Prostate gland (tissue), 2 donors: ENCODE results near the gene SLC11A1. TPM values are rescaled to one million over a fixed set of nuclear protein-coding genes. Genes with fewer than 3 reads are reported as not detected.

Source experiments
- DNase-seq: peaks from one replicate; pipeline ENCODE4 v3.0.0-alpha.2; 2019; ENCODE audit warnings: low spot score
- H3K27ac ChIP-seq, 2 donors: fragments of 200-600 bp; sonication (generic); 2 replicates each; pipeline ENCODE4 v1.5.1; 2017 to 2019
- H3K27me3 ChIP-seq: fragments of 200-600 bp; sonication (generic); replicated peaks from 2 replicates; pipeline ENCODE4 v1.5.1; 2019; ENCODE audit not compliant: insufficient read depth
- H3K36me3 ChIP-seq, 2 donors: fragments of 200-600 bp; sonication (generic); 1 replicate in 1 of 2; 2 replicates in 1 of 2; pipeline versions ENCODE4 v1.5.1 to v1.8.1; 2017 to 2019
- H3K4me1 ChIP-seq: fragments of 200-600 bp; sonication (generic); replicated peaks from 2 replicates; pipeline ENCODE4 v1.5.1; 2019
- H3K4me3 ChIP-seq, 2 donors: fragments of 200-600 bp; sonication (generic); 2 replicates each; pipeline ENCODE4 v1.5.1; 2017 to 2019
- H3K9me3 ChIP-seq: fragments of 200-600 bp; sonication (generic); 2 replicates; pipeline ENCODE4 v1.5.1; 2017
- POLR2A ChIP-seq: fragments of 450-650 bp; IDR thresholded peaks from one replicate; pipeline ENCODE4 v1.6.1; 2016; ENCODE audit warnings: antibody characterized with exemption, mild to moderate bottlenecking
- POLR2AphosphoS5 ChIP-seq: sonication (generic); formaldehyde crosslinking; IDR thresholded peaks from one replicate; pipeline ENCODE4 v1.6.1; 2017; ENCODE audit warnings: antibody characterized with exemption
- WGBS: methylation state at CpG from one replicate; pipeline ENCODE4 v1.1.5; 2018; 5-methylcytosine and 5-hydroxymethylcytosine counted together
- intact Hi-C: fragments of 100-400 bp; cut with DNase I; formaldehyde crosslinking; loops from one replicate; pipeline ENCODE4 v1.14.2; 2022
- total RNA-seq, 2 donors: library from RNA; depleted of rRNA; stranded (reverse); fragments of >200 nt; gene quantifications; one replicate each; pipeline ENCODE4 v1.1.0, GENCODE V29; 2016
- TF ChIP-seq, protein P1 (sequence below), 4 experiments: fragments of 200-600 bp in 2 of 4; fragments of 450-650 bp in 2 of 4; sonication (generic) in 2 of 4; IDR thresholded peaks; 1 replicate in 3 of 4; 2 replicates in 1 of 4; pipeline ENCODE4 v1.5.1; 2016 to 2019; ENCODE audit warnings: antibody characterized with exemption in 4 of 4, mild to moderate bottlenecking in 2 of 4, moderate library complexity in 2 of 4

Gene SLC11A1
- total RNA-seq, 2 donors from 2014 or later, result 10.8 to 11.4 TPM

DNA sequence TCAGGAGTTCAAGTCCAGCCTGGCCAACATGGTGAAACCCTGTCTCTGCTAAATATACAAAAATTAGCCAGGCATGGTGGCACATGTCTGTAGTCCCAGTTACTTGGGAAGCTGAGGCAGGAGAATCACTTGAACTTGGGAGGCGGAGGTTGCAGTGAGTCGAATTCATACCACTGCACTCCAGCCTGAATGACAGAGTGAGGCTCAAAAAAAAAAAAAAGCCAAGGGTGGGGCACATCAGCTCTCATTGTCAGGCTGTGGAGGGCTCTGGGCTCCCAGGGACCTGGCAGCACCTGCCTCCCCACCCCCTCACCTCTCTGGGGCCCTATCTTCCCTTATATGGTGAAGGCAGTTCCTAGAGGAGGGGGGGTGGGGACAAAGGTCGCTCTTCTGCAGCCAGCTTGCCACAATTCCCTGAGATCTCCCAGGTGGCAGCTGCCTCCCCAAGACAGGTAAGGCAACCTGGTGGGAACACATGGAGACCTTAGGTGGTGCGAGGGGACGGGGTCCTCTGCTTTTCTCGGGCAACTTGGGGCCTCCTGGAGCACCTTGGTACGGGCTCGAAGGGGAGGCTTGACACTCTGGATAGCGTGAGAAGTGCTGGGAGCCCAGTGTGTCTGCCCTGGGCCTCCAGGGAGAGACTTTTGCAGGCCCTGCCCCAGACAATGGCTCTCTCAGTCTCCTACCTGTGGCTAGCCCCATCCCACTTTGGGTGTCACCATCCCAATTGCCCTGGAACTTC, 36.8 kb downstream of the SLC11A1 start, which contains the start of gene VIL1:
Gene VIL1, plus strand, starts transcription at position 407 of the 742 bp plus-strand sequence. CDS start 4,656 bp downstream, outside the sequence.
- no peaks in the 10 kb centered on the region for H3K4me1 ChIP-seq
- H3K27ac ChIP-seq, result no peak within 1 kb of the TSS
- no peak within 1 kb of the TSS for H3K4me3 ChIP-seq
- TF ChIP-seq POLR2AphosphoS5 (no peak), POLR2A (no peak)
- TF ChIP-seq, protein P1, sequence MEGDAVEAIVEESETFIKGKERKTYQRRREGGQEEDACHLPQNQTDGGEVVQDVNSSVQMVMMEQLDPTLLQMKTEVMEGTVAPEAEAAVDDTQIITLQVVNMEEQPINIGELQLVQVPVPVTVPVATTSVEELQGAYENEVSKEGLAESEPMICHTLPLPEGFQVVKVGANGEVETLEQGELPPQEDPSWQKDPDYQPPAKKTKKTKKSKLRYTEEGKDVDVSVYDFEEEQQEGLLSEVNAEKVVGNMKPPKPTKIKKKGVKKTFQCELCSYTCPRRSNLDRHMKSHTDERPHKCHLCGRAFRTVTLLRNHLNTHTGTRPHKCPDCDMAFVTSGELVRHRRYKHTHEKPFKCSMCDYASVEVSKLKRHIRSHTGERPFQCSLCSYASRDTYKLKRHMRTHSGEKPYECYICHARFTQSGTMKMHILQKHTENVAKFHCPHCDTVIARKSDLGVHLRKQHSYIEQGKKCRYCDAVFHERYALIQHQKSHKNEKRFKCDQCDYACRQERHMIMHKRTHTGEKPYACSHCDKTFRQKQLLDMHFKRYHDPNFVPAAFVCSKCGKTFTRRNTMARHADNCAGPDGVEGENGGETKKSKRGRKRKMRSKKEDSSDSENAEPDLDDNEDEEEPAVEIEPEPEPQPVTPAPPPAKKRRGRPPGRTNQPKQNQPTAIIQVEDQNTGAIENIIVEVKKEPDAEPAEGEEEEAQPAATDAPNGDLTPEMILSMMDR (IDR thresholded peaks at IDR 0.05), result no peak
- no peaks in the 10 kb centered on the region for H3K27me3 ChIP-seq
- WGBS, result 81% methylated on average over 8 of the region's 9 CpGs
- H3K9me3 ChIP-seq, result no peaks in the 10 kb centered on the region
- no peak for DNase-seq
- intact Hi-C loops, result no loop called here
- H3K36me3 ChIP-seq, result no peaks in the 10 kb centered on the region

DNA sequence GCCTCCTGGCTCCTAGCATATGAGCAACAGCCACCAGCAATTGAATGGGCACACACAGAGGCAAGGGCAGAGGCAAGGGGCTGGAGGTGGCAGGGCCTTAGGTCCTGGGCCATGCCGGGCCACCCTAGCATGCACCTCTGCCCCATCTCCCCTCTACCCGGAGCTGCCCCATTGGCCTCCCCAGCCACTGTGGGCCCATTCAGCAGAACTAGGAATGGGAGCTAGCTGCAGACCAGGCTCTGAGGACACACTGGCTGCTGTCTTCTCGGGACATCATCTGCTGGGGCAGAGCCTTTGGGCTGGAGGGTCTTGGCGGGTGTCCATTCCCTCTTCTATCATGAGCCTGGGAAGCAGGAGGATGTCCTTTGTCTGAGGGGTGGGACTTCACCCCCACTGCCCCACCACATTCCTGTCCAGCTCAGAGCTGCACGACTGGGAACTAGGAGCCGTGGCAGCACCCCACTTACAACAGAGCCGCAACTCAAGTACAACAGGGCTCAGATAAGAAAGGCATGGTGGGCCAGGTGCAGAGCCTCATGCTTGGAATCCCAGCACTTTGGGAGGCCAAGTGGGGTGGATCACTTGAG, 37.6 kb downstream of the SLC11A1 start:
- H3K4me3 ChIP-seq, result no peak overlapping the region
- intact Hi-C loops, result no loop called here
- H3K9me3 ChIP-seq, result no peaks in the 10 kb centered on the region
- no peak overlapping the region for H3K27ac ChIP-seq
- TF ChIP-seq POLR2AphosphoS5 (no peak), POLR2A (no peak)
- TF ChIP-seq, protein P1 (IDR thresholded peaks at IDR 0.05), result no peak
- no peaks in the 10 kb centered on the region for H3K4me1 ChIP-seq
- 83% methylated on average over 7 of the region's 7 CpGs for WGBS
- DNase-seq, result no peak
- no peaks in the 10 kb centered on the region for H3K27me3 ChIP-seq
- no peaks in the 10 kb centered on the region for H3K36me3 ChIP-seq

DNA sequence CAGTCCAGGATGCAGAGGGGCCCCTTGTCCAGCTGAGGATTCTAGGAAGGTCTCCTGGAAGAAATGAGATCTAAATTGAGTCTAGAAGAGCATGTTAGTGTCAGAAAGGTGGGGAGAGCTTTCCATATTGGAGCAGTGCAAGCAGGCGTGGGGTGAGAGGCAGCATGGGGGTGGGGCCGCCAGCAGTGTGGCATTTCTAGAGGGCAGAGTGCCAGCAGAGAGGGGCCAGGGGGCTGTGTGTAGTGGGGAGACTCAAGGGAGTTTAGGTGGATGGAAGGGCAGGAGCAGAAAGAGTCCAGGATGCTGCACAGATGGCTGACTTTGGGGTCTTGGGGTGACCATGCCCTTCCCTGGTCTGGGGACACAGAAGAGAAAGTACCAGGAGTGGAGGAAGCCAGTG, 39.0 kb downstream of the SLC11A1 start:
- WGBS, result 79% methylated on average over 2 of the region's 2 CpGs
- H3K4me3 ChIP-seq, result no peak overlapping the region
- no peaks in the 10 kb centered on the region for H3K36me3 ChIP-seq
- H3K27me3 ChIP-seq, result no peaks in the 10 kb centered on the region
- intact Hi-C loops, result no loop called here
- no peak for TF ChIP-seq POLR2AphosphoS5
- TF ChIP-seq, protein P1 (IDR thresholded peaks at IDR 0.05), result no peak
- TF ChIP-seq POLR2A, result no peak
- H3K27ac ChIP-seq, result no peak overlapping the region
- H3K4me1 ChIP-seq, result no peaks in the 10 kb centered on the region
- H3K9me3 ChIP-seq, result no peaks in the 10 kb centered on the region
- DNase-seq, result no peak

DNA sequence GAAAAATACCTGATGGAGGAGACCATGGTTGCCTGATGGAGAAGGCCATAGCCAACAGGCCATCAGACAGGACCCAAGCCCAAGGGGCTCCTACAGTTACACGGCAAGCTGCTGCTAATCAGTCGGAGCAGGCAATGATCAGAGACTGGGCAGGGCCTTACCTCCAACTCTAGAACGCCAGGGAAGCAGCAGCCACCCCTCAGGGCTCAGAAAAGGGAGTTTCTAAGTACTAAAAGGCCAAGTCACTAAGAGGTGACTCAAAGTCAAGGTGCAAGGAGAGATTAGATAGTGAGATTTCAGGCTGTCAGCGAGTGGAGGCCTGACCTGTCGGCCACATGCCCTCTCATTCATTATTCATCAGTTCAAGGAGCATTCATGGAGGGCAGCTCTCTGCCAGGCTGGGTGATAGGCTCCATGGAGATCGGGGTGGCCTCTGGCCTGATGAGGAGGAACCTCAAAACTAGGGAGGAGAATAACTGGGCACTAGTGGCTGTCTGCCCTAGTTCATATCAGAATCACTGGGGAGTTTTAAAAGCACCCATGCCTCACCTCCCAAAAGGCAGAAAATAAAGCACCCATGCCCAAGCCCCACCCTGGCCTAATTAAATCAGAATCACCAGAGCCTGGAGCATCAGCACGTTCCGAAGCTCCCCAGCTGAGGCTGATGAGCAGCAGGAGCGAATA, 40.5 kb downstream of the SLC11A1 start:
- H3K9me3 ChIP-seq, result no peaks in the 10 kb centered on the region
- no peak overlapping the region for H3K4me3 ChIP-seq
- H3K27ac ChIP-seq, result no peak overlapping the region
- DNase-seq, result no peak
- no peaks in the 10 kb centered on the region for H3K36me3 ChIP-seq
- H3K27me3 ChIP-seq, result no peaks in the 10 kb centered on the region
- 90% methylated on average over 9 of the region's 9 CpGs for WGBS
- no peak for TF ChIP-seq POLR2AphosphoS5
- no peak for TF ChIP-seq POLR2A
- TF ChIP-seq, protein P1 (IDR thresholded peaks at IDR 0.05), result no peak
- no peaks in the 10 kb centered on the region for H3K4me1 ChIP-seq
- intact Hi-C loops, result no loop called here
